HL-60/S4 treated with phorbol 12-myristate 13-acetate at 8.2 ng/mL for 4 days and 3 days (cell line): ENCODE data around the gene HOXC10.

Experiments used
- in situ Hi-C: fragments of 300-500 bp; cut with MboI; formaldehyde crosslinking; loops from 2 replicates; pipeline ENCODE4 v1.15.0; 2022; ENCODE audit warnings: low sequenced_read_pairs

HOXC10 gene

DNA sequence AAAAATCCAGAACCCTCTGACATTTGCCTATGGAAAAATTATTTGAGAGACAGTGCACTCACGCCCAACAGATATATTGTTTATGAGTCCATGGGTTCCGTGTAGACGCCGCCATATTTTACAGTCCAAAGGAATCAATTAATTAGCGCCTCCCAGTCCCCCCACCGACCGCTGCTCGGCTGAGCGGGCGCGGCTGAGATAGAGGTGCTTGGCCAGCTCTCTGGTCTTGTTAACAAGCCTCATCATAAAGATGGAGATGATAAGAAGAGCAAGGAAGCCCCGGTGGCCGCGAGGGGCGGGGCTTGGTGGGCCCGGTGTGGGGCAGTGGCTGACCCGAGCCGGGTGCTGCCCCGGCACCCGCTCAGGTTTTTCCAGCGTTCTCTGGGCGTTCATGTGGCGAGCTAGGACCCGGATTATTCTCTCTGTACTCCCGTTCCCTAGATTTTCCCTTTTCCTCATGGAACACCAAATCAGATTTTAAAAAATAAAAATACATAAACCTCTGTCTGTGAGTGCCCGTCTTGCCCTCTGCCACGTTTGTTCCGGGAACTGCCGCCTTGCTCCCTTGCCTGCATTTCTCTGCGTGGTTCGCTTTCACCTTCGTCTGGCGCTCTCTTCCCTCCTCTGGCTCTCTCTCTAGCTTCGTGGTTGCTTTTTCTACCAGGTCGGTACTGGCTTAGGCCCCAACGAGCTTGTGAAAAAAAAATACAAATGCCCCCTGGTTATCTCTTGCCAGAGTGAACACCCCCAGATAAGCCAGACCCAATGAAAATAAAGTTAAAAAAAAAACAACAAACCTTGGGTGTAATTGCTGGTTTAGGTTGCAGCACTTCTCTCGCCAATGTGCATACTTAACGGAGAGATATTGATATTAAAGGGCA is 21.3 kb upstream of the HOXC10 start:
- in situ Hi-C loops, result no loop called here

- in situ Hi-C loops, result no loop called here
Observed at GRCh38 chr12:53964315-53964713, 20.6 kb upstream of the HOXC10 start.

DNA sequence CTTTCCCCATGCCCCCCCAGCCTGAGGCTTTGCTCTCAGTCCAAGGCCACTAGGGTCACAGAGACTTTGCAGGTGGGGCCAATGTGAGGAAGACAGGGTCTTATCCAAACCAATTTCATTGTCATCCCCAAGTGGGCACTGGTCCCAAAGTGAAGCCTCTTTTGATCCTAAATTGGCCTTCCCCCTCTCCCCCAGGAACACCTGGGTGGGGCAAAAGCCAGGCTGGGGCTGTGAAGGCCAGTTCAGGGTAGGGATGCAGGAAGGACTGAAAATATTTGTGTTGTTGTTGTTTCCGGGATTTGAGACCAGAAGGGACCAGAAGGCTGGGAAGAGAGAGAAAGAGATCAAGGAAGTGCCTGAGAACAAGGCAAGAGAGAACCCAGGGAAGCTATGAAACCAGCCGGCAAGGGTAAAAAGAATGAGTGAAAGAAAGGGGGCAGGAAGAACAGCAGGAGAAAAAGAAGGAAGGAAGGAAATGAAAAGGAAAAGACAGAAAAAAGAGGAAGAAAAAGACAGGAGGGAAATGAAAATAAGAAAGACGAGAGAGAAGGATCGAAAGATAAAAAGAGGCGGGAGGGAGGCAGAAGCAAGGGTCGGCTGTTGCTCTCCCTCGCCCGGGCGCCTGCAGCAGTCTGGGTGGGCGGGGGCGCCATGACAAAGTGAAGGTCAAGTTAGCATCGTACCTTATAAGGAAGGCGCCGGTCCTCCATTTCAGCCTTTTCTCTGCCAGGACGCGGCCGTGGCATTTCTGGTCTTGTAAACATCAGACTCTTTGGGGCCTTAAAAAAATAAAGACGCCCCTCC is 19.5 kb upstream of the HOXC10 start:
- in situ Hi-C loops, result no loop called here

DNA sequence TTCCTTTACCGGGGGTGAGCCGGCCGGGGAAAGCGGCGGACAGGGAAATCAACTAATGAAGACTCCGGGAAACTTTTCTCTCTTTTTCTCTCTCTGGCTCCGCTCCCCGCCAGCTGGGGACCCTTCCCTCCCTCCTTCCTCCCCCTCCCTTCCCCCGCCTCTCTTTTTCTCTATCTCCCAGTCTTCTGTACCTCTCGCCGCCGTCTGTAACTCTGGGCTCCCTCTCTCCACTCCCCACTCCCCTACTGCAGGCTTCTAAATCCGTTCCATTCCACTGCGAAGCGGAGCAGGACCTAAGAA is 18.9 kb upstream of the HOXC10 start:
- in situ Hi-C loops, result no loop called here

DNA sequence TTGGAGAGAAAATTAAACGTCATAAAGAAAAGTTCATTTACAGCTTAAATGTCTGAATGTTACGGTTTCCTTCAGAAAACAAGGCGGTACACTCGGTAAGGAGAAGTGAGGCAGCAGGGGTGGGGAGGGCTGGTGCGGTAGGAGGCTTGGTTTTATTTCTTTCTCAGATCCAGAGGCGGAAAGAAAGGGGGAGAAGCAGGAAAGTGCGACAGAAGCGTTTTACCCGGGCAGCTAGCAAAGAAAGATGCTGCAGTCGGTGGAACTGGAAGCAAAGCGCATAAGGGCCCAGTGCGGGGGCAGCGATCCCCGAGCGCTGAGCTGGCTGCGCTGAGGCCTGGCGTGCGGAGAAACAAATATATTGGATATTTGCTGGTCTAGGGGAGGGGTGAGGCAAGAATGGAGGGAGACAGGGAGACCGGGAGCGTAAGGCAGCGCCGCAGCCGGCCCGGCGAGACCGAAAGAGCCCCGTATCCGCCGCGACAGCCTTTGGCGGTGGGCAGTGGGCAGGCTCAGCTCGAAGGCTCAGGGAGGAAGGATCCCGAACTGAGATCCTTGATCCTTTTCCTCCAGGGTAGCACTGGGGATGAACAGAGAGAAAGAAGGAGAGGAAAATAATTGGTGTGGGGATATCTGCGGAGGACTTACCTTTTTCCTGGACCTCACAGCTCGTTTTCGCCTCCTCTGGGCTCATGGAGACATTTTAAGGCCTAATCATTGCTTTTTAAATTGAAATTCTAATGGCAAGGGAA is 18.4 kb upstream of the HOXC10 start:
- in situ Hi-C loops, result no loop called here

DNA sequence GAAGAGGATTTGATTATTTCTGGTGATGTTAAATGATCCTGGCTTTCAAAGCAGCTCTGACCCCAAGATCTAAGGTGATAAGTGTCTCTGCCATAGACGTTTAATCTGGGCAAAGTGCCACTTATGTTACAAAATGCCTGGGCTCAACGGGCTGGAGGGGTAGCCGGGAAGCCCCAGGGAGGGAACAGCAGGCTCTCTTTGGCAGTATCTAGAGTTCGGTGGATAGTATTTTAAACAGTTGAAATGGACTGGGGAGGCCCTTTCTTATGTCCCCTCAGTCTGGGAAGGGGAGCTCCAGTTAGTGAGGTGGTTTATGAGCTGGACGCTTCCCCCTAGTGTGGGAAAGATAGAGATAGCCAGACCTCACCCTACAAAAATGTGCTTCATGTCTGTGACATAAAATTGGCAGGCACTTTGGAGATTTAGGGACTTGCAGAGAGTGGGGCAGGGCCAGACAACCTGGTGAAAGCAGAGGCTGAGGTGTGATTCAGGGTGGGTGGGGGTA is 17.5 kb upstream of the HOXC10 start:
- in situ Hi-C loops, result no loop called here

- in situ Hi-C loops, result no loop called here
Observed at GRCh38 chr12:53968214-53969127, 16.5 kb upstream of the HOXC10 start.

DNA sequence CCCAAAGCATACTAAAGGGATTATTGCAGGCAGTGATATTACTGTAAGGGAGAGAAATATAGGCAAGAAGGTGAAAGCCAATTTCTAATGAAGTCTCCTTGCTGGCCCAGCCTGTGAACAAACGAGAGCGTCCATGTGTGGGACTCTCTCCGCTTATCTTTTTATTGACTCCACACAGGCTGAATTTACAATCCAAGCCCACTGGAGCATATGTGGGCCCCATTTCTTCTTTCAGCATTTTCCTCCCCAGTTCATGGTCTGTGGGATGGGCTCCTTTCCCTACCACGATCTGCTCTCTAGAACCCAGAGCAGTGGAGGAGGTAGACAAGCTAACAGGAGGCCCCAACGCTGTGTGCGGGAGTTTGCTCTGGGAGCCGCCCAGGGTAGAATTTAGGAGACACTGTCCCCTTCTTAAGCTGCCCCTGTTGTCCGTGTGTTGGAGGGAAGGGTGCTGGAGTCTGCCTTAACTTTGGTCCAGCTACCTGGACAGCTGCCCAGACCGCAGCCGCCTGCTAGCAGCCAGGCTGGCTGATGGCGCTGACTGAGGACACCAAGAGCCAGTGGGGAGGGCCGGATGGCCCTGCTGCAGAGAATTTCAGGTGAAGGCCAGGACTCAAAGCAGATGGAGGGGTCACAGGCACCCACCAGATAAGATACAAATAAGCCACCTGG is 15.2 kb upstream of the HOXC10 start:
- in situ Hi-C loops, result no loop called here

DNA sequence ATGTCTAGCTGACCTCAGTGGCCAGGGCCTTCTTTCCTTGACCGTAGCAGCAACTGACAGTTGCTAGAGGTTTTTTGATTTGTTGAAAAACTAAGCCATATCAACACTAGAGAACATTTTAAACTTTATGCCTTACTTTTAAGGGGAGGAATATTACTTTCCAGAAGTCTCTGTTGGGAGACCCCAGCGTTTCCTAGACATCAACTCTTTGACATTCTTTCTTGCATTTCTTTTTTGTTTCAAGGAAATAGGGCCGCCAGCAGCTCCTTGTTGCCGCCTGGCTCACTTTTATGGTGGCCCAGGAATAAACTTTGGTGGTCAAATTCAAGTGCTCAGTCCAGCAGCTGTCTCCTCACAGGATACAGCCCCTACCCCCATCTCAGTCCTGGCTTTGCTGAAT is 14.5 kb upstream of the HOXC10 start:
- in situ Hi-C loops, result no loop called here

DNA sequence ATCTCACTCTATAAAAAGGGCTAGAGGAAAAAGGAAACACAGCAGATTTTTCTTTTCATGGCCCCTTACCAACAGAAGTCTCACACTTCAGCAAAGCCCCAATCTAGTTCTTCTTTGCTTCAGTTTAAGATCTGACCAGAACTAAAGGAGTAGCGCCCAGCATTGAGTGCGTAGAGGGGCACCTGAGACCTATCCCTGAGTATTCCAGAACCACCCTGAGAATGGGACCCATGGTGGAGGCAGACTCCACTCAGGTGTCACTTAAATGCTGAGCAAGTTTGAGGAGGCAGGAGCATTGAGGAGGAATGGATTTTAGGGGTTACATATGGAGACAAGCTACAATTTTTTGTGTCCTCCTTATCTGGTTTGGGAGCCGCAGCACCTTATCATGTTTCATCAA is 13.8 kb upstream of the HOXC10 start:
- in situ Hi-C loops, result no loop called here

GRCh38 chr12:53971686-53972085 is 13.3 kb upstream of the HOXC10 start:
- in situ Hi-C loops, result no loop called here

GRCh38 chr12:53972152-53972702 is 12.7 kb upstream of the HOXC10 start:
- in situ Hi-C loops, result no loop called here

- in situ Hi-C loops, result no loop called here
Observed at GRCh38 chr12:53972722-53973235, 12.2 kb upstream of the HOXC10 start, which contains the start of gene HOXC11. HOXC11 (plus strand) TSS chr12:53973126; CDS start chr12:53973242, 116 bp downstream.

DNA sequence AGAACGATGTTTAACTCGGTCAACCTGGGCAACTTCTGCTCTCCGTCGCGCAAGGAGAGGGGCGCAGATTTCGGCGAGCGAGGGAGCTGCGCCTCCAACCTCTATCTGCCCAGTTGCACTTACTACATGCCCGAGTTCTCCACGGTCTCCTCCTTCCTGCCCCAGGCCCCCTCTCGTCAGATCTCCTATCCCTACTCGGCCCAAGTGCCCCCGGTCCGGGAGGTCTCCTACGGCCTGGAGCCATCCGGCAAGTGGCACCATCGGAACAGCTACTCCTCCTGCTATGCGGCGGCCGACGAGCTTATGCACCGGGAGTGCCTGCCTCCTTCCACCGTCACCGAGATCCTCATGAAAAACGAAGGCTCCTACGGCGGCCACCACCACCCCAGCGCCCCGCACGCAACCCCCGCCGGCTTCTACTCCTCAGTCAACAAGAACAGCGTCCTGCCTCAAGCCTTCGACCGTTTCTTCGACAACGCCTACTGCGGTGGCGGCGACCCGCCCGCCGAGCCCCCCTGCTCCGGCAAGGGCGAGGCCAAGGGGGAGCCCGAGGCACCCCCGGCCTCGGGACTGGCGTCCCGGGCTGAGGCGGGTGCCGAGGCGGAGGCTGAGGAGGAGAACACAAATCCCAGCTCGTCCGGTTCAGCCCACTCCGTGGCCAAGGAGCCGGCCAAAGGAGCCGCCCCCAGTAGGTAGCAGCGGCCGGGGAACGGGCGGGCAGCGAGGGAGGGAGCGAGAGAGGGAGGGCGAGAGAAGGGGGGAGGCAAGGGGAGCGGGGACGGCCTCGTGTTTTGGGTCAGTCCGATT is 11.5 kb upstream of the HOXC10 start:
- in situ Hi-C loops, result no loop called here

DNA sequence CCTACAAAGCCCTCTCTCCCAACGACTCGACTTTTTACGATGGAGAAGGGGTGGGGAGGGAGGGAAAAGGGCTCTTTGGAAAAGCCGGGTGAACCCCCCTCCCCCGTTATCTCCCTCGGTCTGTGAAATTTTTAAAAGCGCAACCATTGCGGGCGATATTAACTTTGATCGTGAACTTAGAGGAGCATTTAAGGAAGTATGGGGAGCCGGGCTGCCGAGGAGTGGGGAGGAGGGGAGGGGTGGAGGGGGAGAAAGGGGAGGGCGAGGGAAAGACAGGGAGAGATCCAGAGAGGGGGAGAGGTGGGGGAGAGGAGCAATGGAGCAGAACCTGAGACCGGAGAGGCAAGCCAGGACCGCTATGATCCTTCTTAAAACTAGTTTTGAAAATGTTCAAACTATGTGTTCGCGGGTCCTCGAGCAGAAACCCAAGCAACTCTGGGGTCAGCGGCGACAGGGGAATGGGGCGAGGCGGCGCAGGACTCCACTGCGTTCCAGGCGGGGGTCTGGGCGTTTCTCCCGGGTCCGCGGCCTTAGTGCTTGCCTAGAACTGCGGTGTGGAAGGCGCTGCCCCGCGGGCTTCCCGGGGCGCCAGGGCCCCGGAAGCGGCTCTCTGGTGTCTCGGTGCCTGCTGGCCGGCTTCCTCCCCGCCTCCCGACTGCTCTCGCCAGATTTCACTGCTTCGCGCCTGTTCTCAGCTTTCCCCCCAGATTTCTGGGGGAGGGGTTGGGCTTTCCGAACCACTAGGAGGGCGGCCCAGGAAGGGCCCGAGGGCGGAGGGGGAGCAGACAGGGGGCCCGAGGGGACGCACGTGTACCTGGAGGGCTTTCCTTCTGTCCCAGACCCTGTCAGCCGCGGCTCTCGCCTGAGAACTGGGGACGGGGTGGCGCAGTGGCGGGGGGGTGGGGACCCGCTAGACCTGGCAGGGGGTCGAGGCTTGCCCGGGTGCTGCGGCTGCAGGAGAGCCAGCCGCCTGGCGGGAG is 10.6 kb upstream of the HOXC10 start, which contains the start of gene HOTAIR:
Gene HOTAIR, minus strand, starts transcription at position 871 of the 980 bp plus-strand sequence.
- in situ Hi-C loops, result loop anchor here (25.0 kb wide), 1 partner anchor 388 kb away; the partner anchor contains the start of gene GPR84

DNA sequence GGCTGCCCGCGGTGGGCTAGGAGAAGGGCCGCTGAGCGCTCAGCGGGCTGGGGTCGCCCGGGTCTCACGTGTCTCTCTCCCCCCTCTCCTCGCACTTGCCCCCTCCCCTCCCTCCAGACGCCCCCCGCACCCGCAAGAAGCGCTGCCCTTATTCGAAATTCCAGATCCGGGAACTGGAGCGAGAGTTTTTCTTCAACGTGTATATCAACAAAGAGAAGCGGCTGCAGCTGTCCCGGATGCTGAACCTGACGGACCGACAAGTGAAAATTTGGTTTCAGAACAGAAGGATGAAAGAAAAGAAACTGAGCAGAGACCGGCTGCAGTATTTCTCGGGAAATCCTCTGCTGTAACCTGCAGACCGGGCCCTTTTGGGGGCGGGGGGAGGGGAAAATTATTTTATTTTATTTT is 9.9 kb upstream of the HOXC10 start:
- in situ Hi-C loops, result loop anchor here (25.0 kb wide), 1 partner anchor 387 kb away; the partner anchor contains the start of gene GPR84
